IPS DF 6.9 (cell line): ENCODE results near the gene YES1.
A peak's percentile ranks its signal among the peaks of the same experiment; 100 is the strongest.

ENCODE experiments used
- DNase-seq: peaks from one replicate; pipeline ENCODE4 v3.0.0-alpha.2; 2013; ENCODE audit warnings: low read depth, low spot score
- H3K27ac ChIP-seq: one replicate; pipeline ENCODE4 v1.5.1; 2013; ENCODE audit warnings: low read length, control low read depth
- H3K27me3 ChIP-seq: 2 replicates; pipeline ENCODE4 v1.6.1; 2013; ENCODE audit warnings: mild to moderate bottlenecking, low read length; ENCODE audit not compliant: control insufficient read depth, insufficient read depth
- H3K36me3 ChIP-seq: 2 replicates; pipeline ENCODE4 v1.6.1; 2013; ENCODE audit warnings: low read length; ENCODE audit not compliant: control insufficient read depth, insufficient read depth
- H3K4me1 ChIP-seq: 2 replicates; pipeline ENCODE4 v1.6.1; 2013; ENCODE audit warnings: low read length; ENCODE audit not compliant: control insufficient read depth, insufficient read depth
- H3K4me3 ChIP-seq: 2 replicates; pipeline ENCODE4 v1.5.1; 2013; ENCODE audit warnings: mild to moderate bottlenecking, low read length
- H3K9me3 ChIP-seq: 2 replicates; pipeline ENCODE4 v1.6.1; 2013; ENCODE audit warnings: low read length, inconsistent platforms; ENCODE audit not compliant: control insufficient read depth, insufficient read depth
- WGBS: extraction: QIAGEN DNeasy Blood & Tissue Kit; methylation state at CpG from one replicate; pipeline ENCODE4 v1.1.7; 2013; ENCODE audit warnings: mixed read lengths, missing lambda C conversion rate; ENCODE audit not compliant: insufficient read length, insufficient coverage; 5-methylcytosine and 5-hydroxymethylcytosine counted together

YES1 gene

DNA sequence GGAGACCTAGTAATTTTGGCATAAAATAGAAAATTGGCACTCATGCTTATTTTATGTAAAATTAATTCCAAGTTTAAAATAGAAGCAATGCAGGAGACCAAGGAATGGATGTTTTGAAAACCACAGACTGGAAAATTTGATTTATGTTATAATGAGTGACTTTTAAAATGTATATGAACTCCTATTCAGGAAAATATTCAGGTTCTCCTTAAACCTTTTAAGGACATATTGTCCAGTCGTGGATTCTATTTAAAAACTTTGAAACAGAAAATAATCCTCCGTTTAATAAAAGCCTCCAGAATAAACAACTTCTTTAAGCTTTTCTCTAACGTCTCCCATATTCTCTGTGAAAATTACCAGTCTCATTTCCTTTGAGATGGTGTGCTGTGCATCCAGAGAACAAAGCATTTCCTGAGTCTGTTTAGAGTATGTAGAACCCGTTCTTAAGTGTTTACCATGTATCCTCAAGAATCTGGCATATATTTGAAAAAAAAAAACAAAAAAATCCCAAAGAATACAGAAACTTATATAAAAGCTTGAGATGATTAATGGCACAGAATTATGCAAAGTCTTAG is 8.6 kb upstream of the YES1 start:
- Histone ChIP-seq H3K27ac (no peak overlapping the region), H3K36me3 (no peaks in the 10 kb centered on the region), H3K4me1 (no peaks in the 10 kb centered on the region), H3K9me3 (no peaks in the 10 kb centered on the region), H3K27me3 (no peaks in the 10 kb centered on the region), H3K4me3 (no peak overlapping the region)
- no peak for DNase-seq
- WGBS: no CpG with 5 or more reads among the region's 4 CpGs

DNA sequence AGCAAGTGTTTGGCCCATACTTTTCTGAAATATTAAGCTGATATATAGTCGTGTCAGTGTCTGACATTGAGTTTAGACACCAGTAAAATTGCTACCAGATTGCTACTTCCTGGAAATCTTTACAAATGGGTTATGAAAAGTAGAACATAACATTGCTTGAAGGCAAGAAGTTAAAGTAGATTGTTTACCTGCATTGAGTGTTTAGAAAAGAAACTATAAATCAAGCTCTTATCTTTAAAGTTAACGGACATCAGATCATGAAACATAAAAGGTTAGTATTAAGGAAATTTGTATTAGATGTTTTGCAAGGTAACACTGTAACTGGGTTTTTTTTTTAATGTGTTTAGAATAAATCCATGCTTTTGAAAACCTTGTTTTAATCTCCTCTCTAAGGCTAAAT is 4.8 kb upstream of the YES1 start:
- Histone ChIP-seq H3K27ac (no peak overlapping the region), H3K9me3 (no peaks in the 10 kb centered on the region), H3K27me3 (no peaks in the 10 kb centered on the region), H3K36me3 (no peaks in the 10 kb centered on the region), H3K4me1 (no peaks in the 10 kb centered on the region), H3K4me3 (no peak overlapping the region)
- WGBS: no CpG with 5 or more reads among the region's 2 CpGs
- no peak for DNase-seq

DNA sequence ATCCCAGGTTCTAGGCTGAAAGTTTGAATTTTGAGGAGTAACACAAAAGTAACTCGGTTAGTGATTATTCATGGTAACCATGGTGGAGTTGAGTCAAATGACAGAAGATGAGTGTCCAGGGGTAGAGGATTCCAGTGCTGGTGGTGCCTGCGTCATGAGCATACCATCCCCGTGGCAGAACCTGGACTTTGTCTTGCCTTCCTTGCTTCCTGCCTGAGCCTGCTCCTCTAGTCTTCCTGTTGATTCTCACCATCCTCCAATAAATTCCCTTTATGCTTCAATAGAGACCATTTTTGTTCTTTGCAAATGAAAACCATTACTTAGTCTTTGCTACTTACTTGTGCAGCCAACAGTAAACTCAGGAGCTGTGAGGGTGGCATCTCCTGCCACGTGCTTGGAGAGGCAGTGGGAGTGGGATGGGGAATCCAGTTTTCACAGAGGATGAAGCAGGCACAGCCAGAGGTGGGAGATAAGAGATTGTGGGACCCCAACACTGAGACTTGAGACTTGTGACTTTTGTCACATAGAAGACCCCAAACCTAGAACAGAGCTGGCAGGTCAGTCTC is 4.1 kb upstream of the YES1 start:
- no peak overlapping the region for H3K4me3 ChIP-seq
- no peak overlapping the region for H3K27ac ChIP-seq

DNA sequence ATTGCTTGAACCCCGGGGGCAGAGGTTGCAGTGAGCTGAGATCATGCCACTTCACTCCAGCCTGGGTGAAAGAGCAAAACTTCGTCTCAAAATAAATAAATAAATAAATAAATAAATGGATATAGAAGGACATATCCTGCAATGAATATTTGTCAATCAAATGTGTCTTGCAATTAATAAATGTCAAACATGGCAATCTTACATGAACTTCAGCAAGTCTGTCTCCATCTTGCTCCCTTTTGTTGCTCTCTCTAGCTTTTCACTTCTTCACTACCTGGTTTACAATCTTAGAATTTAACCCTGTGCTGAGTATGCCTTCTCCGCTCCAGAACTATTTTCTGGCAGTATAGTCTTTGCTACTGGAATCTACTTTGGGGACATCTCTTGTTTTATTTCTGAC is 3.3 kb upstream of the YES1 start:
- no peak for DNase-seq
- H3K9me3 ChIP-seq: no peaks in the 10 kb centered on the region
- no peaks in the 10 kb centered on the region for H3K27me3 ChIP-seq
- no peak overlapping the region for H3K4me3 ChIP-seq
- H3K36me3 ChIP-seq: no peaks in the 10 kb centered on the region
- no peak overlapping the region for H3K27ac ChIP-seq
- no peaks in the 10 kb centered on the region for H3K4me1 ChIP-seq
- no CpG with 5 or more reads among the region's 3 CpGs for WGBS

More for the DNA sequence above, 4.1 kb upstream of the YES1 start:
- WGBS: no CpG with 5 or more reads among the region's 4 CpGs
- no peak for DNase-seq
- Histone ChIP-seq H3K27me3 (no peaks in the 10 kb centered on the region), H3K9me3 (no peaks in the 10 kb centered on the region), H3K4me1 (no peaks in the 10 kb centered on the region), H3K36me3 (no peaks in the 10 kb centered on the region)

DNA sequence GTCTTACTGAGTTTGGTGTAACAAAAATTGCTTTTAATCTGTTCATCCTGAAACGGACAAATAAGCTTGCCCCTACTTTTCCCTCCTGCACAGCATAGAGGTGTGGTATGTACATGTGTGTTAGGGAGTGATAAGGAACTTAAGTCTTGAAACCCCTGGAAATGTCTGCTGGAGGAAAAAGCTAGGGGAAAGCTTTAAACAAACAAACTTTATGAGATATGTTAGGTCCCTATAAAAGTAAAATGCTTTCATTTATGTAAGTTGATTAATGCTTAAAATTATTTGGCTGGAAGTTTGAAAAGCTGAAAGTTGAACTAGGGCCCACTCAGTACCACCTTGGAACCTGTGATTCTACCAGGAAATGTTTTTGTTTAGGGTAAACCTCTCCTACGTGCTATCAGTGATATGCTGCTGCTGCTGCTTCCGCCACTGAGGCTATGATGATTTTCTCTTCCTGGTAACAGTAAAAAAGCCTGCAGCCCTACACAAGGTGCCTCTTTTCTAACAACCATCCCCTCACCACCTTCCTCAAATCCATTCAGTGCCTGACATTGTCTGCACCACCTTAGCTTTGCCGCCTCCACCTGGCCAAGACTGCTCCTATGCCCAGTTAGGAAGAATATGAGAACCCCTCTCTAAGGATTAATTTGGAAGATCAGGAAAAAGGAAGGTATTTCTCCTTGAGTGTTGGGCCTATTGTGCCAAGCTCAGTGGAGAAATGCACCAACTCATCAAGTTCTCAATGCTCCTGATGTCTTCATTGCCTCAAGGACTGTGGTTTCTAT is 2.5 kb upstream of the YES1 start:
- H3K4me3 ChIP-seq: no peak overlapping the region
- no peaks in the 10 kb centered on the region for H3K9me3 ChIP-seq
- no peaks in the 10 kb centered on the region for H3K27me3 ChIP-seq
- H3K4me1 ChIP-seq: no peaks in the 10 kb centered on the region
- no peak for DNase-seq
- no CpG with 5 or more reads among the region's 4 CpGs for WGBS
- no peak overlapping the region for H3K27ac ChIP-seq
- no peaks in the 10 kb centered on the region for H3K36me3 ChIP-seq

DNA sequence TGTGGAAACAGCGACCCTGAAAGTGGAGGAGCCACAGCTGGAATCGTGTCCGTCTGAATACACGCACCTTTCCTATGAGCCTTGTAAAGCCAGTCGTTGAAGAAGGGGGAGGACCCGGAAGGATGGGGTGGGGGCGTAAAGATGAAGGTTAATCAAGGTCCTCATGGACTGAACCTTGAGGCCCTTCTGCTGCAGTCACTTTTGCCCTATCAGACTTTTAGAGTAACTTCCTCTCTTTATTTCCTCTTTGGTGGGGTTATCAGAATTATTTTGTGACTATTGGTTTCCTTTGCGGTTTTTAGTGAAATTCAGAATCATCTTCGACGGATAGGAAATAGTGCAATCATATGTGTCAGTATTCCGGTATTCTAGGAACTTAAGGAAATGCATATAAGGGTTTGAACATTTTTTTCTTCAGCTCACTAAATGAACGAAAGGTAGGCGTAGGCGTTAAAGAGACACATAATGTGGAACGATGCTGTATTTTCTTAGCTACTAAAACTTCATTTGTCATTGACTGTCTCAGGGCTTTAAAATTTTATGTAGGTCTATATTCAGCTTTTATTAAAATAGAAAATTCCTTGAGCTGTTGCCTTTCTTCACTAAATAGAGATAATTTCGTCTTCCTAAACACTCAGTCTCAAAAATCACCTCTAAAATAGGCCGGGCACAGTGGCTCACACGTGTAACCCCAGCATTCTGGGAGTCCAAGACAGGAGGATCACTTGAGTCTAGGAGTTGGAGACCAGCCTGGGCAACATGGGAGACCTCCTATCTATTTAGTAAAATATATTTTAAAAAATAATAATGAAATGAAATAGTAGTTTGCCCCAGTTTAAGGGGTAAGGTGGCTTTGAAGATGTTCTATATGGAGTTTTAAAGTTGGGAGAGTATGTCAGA is 1.4 kb upstream of the YES1 start:
- H3K4me1 ChIP-seq: no peaks in the 10 kb centered on the region
- no peak overlapping the region for H3K27ac ChIP-seq
- no peaks in the 10 kb centered on the region for H3K27me3 ChIP-seq
- no CpG with 5 or more reads among the region's 18 CpGs for WGBS
- DNase-seq: no peak
- H3K9me3 ChIP-seq: no peaks in the 10 kb centered on the region
- peak overlapping the region; percentile 85; the same call in 1 of the 2 replicates for H3K4me3 ChIP-seq
- no peaks in the 10 kb centered on the region for H3K36me3 ChIP-seq

DNA sequence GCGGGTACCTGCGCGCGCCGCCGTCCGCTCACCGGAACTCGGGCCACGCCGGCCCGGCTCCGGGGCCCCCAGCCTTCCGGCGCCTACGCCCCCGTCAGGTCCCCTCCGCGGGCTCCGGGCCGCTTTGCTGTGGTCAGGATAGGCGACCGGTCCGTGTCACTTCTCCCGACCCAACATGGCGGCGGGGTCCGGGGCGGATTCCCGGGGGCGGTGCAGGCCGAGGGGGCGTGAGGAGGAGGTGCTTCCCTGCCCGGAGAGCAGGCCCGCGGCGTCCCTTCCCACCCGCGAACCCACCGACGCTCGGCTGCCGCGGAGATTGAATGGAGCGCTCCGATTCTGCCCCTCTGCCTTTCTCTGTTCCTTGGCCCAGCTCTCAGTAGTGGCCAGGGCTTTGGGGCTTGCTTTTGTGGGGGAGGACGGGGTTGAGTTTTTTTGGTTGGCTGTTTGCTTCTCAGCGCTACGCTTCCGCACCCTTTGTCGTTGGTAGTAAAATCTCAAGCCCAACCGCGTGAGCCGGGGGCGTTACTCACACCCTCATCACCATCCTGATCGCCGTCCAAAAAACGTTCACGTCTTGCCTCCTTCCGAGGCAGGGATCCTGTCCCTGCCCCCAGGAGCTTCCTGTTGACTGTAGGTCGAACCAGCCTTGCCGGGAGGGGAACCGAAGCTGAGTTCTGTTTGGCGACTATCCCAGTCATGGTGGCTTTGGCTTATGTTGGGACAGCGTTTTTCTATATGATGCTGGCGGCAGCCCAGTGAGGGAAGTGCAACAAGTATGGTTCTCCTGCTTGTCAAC is 532 bp upstream of the YES1 start:
- H3K27ac ChIP-seq: no peak overlapping the region
- WGBS: no CpG with 5 or more reads among the region's 66 CpGs
- no peaks in the 10 kb centered on the region for H3K4me1 ChIP-seq
- DNase-seq: no peak
- H3K9me3 ChIP-seq: no peaks in the 10 kb centered on the region
- H3K27me3 ChIP-seq: no peaks in the 10 kb centered on the region
- peak overlapping the region; percentile 85; the same call in 1 of the 2 replicates for H3K4me3 ChIP-seq
- H3K36me3 ChIP-seq: no peaks in the 10 kb centered on the region

DNA sequence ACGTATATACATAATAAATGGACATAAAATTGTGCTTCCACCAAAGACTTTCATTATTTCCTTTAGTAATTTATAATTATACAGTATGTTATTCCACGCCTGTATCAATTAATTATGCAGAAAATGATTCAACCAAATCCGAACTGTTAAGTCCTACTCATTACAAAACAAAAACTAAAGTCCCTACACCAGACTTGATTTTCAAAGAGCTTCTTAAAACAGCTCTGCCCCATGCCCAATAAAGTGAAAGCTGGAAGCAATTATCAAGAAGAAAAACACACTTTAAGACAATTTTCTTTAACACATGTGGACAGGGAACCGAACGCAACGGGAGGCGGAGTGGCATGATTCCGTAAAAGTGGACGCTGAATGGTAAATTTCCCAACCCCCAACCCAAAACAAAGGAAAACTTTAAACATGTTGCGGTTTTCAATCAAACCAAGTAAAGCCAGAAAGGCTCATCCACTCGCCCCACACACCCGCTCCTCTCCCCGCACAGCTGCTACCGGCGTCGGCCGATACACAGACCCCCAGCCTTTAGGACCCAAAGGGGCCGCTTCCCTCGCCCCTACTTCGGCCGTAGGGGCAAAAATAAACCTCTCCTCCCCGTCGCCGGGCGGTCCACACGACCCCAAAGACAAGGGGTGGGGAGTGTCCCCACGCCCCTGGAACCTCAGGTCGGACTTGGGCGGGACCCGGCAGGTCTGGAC is 705 bp downstream of the YES1 start:
- Histone ChIP-seq H3K9me3 (no peaks in the 10 kb centered on the region), H3K27ac (no peak overlapping the region), H3K27me3 (no peaks in the 10 kb centered on the region), H3K4me3 (peak overlapping the region; percentile 85; the same call in 1 of the 2 replicates), H3K36me3 (no peaks in the 10 kb centered on the region), H3K4me1 (no peaks in the 10 kb centered on the region)
- no peak for DNase-seq
- WGBS: no CpG with 5 or more reads among the region's 30 CpGs

DNA sequence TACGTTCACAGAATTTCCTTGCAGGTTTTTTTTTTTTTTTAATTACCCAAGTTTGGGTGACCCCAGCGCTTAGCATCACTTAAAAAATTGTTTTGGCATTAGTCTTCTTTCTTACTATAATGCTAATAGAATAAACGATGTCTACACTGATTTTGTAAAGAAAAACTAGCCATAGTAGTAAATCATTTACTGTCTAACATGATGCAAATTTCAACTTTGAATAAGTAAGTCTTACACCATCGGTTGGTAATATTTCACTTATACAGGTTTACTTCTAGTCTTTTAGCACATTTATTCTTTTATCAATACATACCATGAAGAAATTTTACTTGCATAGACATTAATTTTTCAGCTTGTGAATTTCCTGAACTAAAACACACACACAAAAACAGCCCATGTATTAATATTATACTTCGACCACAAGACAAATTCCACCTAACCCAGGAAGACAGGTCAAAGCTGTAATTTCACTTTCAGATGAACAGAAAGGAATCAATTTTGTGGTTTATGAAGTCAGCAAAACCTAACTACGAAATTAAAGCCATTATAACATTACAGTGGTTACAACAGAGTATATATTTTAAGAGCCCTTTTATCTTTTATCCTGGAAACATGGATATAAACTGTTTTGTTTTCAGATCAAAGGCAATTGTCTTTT is 1.9 kb downstream of the YES1 start:
- Histone ChIP-seq H3K27ac (no peak overlapping the region), H3K4me3 (no peak overlapping the region), H3K9me3 (no peaks in the 10 kb centered on the region), H3K36me3 (no peaks in the 10 kb centered on the region), H3K27me3 (no peaks in the 10 kb centered on the region), H3K4me1 (no peaks in the 10 kb centered on the region)
- no CpG with 5 or more reads among the region's 6 CpGs for WGBS
- DNase-seq: no peak
